ENCODE measurements around the gene PPP2R2B.

PPP2R2B gene

GRCh38 chr5:146894753-146895521 lies 16.4 kb upstream of the PPP2R2B start:
- no peak for TF ChIP-seq CTCF (conservative IDR thresholded peaks at IDR 0.05; ENCODE audit: low read length)
- no peak overlapping the region for H3K4me3 ChIP-seq (ENCODE audit: low read length)

GRCh38 chr5:146893991-146894390 lies 15.4 kb upstream of the PPP2R2B start:
- no peak for TF ChIP-seq CTCF (conservative IDR thresholded peaks at IDR 0.05; ENCODE audit: low read length)
- DNase-seq (ENCODE audit: low read depth), result no peak
- no peak overlapping the region for H3K4me3 ChIP-seq (ENCODE audit: low read length)

More at GRCh38 chr5:146894753-146895521, 16.4 kb upstream of the PPP2R2B start:
- DNase-seq (ENCODE audit: low read depth), result no peak

GRCh38 chr5:146892231-146892630 lies 13.7 kb upstream of the PPP2R2B start:
- no peak for TF ChIP-seq CTCF (conservative IDR thresholded peaks at IDR 0.05; ENCODE audit: low read length)
- DNase-seq (ENCODE audit: low read depth), result no peak
- no peak overlapping the region for H3K4me3 ChIP-seq (ENCODE audit: low read length)

- no peak for DNase-seq (ENCODE audit: low read depth)
- TF ChIP-seq CTCF (conservative IDR thresholded peaks at IDR 0.05; ENCODE audit: low read length), result no peak
- H3K4me3 ChIP-seq (ENCODE audit: low read length), result no peak overlapping the region
Measured at GRCh38 chr5:146891511-146891910, 13.0 kb upstream of the PPP2R2B start.

GRCh38 chr5:146890731-146891440 lies 12.3 kb upstream of the PPP2R2B start:
- no peak overlapping the region for H3K4me3 ChIP-seq (ENCODE audit: low read length)
- no peak for DNase-seq (ENCODE audit: low read depth)
- no peak for TF ChIP-seq CTCF (conservative IDR thresholded peaks at IDR 0.05; ENCODE audit: low read length)

- no peak for DNase-seq (ENCODE audit: low read depth)
- no peak overlapping the region for H3K4me3 ChIP-seq (ENCODE audit: low read length)
- no peak for TF ChIP-seq CTCF (conservative IDR thresholded peaks at IDR 0.05; ENCODE audit: low read length)
Measured at GRCh38 chr5:146890066-146890465, 11.5 kb upstream of the PPP2R2B start.

- no peak for TF ChIP-seq CTCF (conservative IDR thresholded peaks at IDR 0.05; ENCODE audit: low read length)
- H3K4me3 ChIP-seq (ENCODE audit: low read length), result no peak overlapping the region
- DNase-seq (ENCODE audit: low read depth), result no peak
Measured at GRCh38 chr5:146889169-146889568, 10.6 kb upstream of the PPP2R2B start.

All from AG10803 (cell line).